H9 (cell line): Measurements from ENCODE around the gene UNC119. TPM values are rescaled to one million over a fixed set of nuclear protein-coding genes. Genes with fewer than 3 reads are reported as not detected.

Experiments
- DNase-seq: peaks from one replicate; pipeline ENCODE4 v3.0.0-alpha.2; 2017
- H2AFZ ChIP-seq: one replicate; pipeline ENCODE4 v1.6.1; 2013; ENCODE audit warnings: mild to moderate bottlenecking, low read length, control low read depth, moderate library complexity
- H2AK5ac ChIP-seq: 2 replicates; pipeline ENCODE4 v1.6.1; 2013; ENCODE audit warnings: low read length, control low read depth, mixed read lengths; ENCODE audit not compliant: insufficient read length
- H2BK120ac ChIP-seq: one replicate; pipeline ENCODE4 v1.6.1; 2013; ENCODE audit warnings: low read depth, mild to moderate bottlenecking, low read length, control low read depth, inconsistent platforms; ENCODE audit not compliant: poor library complexity, severe bottlenecking
- H2BK12ac ChIP-seq: 2 replicates; pipeline ENCODE4 v1.6.1; 2013; ENCODE audit warnings: low read length, control low read depth, mixed read lengths, low read depth; ENCODE audit not compliant: insufficient read length
- H2BK15ac ChIP-seq: 2 replicates; pipeline ENCODE4 v1.6.1; 2013; ENCODE audit warnings: low read depth, low read length, control low read depth
- H2BK20ac ChIP-seq: one replicate; pipeline ENCODE4 v1.6.1; 2013; ENCODE audit warnings: low read depth, mild to moderate bottlenecking, low read length, control low read depth, inconsistent platforms; ENCODE audit not compliant: poor library complexity, severe bottlenecking
- H2BK5ac ChIP-seq: 2 replicates; pipeline ENCODE4 v1.6.1; 2013; ENCODE audit warnings: low read length, control low read depth, mixed read lengths; ENCODE audit not compliant: insufficient read length
- H3K14ac ChIP-seq: 2 replicates; pipeline ENCODE4 v1.6.1; 2013; ENCODE audit warnings: low read length, control low read depth; ENCODE audit not compliant: insufficient read depth
- H3K18ac ChIP-seq: 2 replicates; pipeline ENCODE4 v1.6.1; 2013; ENCODE audit warnings: low read depth, mild to moderate bottlenecking, mixed read lengths, low read length, control low read depth; ENCODE audit not compliant: insufficient read length
- H3K23ac ChIP-seq: 2 replicates; pipeline ENCODE4 v1.6.1; 2013; ENCODE audit warnings: low read length, control low read depth, mixed read lengths, low read depth; ENCODE audit not compliant: insufficient read length
- H3K23me2 ChIP-seq: 2 replicates; pipeline ENCODE4 v1.6.1; 2013; ENCODE audit warnings: low read depth, mild to moderate bottlenecking, mixed read lengths, low read length, control low read depth; ENCODE audit not compliant: insufficient read length, poor library complexity, severe bottlenecking
- H3K27ac ChIP-seq: 2 replicates; pipeline ENCODE4 v1.5.1; 2013; ENCODE audit warnings: low read length, control low read depth, mixed read lengths, low read depth; ENCODE audit not compliant: insufficient read length
- H3K27me3 ChIP-seq: 2 replicates; pipeline ENCODE4 v1.6.1; 2013; ENCODE audit warnings: low read length, control low read depth, inconsistent platforms; ENCODE audit not compliant: insufficient read depth
- H3K4ac ChIP-seq: 2 replicates; pipeline ENCODE4 v1.6.1; 2013; ENCODE audit warnings: low read depth, mild to moderate bottlenecking, control low read depth, inconsistent platforms, low read length, moderate library complexity
- H3K4me1 ChIP-seq: 2 replicates; pipeline ENCODE4 v1.6.1; 2013; ENCODE audit warnings: low read length, control low read depth, inconsistent platforms; ENCODE audit not compliant: insufficient read depth
- H3K4me2 ChIP-seq: 2 replicates; pipeline ENCODE4 v1.6.1; 2013; ENCODE audit warnings: low read length, control low read depth, mixed read lengths; ENCODE audit not compliant: insufficient read length, insufficient read depth
- H3K56ac ChIP-seq: 2 replicates; pipeline ENCODE4 v1.6.1; 2013; ENCODE audit warnings: low read depth, mild to moderate bottlenecking, mixed read lengths, low read length, control low read depth; ENCODE audit not compliant: insufficient read length
- H3K79me1 ChIP-seq: 2 replicates; pipeline ENCODE4 v1.6.1; 2013; ENCODE audit warnings: low read depth, mild to moderate bottlenecking, moderate library complexity, low read length, control low read depth, inconsistent platforms; ENCODE audit not compliant: insufficient read depth, poor library complexity, severe bottlenecking
- H3K79me2 ChIP-seq: 2 replicates; pipeline ENCODE4 v1.6.1; 2013; ENCODE audit warnings: low read length, control low read depth, inconsistent platforms; ENCODE audit not compliant: insufficient read depth
- H3K9ac ChIP-seq: 2 replicates; pipeline ENCODE4 v1.6.1; 2013; ENCODE audit warnings: low read length, control low read depth, mixed read lengths; ENCODE audit not compliant: insufficient read length; ENCODE audit errors: extremely low read depth
- H3K9me3 ChIP-seq: one replicate; pipeline ENCODE4 v1.6.1; 2013; ENCODE audit warnings: low read depth, low read length, inconsistent platforms; ENCODE audit not compliant: control insufficient read depth
- H3T11ph ChIP-seq: one replicate; pipeline ENCODE4 v1.6.1; 2013; ENCODE audit warnings: mild to moderate bottlenecking, low read length, control low read depth, inconsistent platforms
- H4K20me1 ChIP-seq: one replicate; pipeline ENCODE4 v1.6.1; 2013; ENCODE audit not compliant: control insufficient read depth, insufficient read length, insufficient read depth
- H4K5ac ChIP-seq: 2 replicates; pipeline ENCODE4 v1.6.1; 2013; ENCODE audit warnings: low read depth, mild to moderate bottlenecking, mixed read lengths, low read length, control low read depth; ENCODE audit not compliant: insufficient read length
- H4K8ac ChIP-seq: replicated peaks from 2 replicates; pipeline ENCODE4 v1.6.1; 2013; ENCODE audit warnings: low read length, control low read depth, mixed read lengths, low read depth; ENCODE audit not compliant: insufficient read length
- H4K91ac ChIP-seq: 2 replicates; pipeline ENCODE4 v1.6.1; 2013; ENCODE audit warnings: low read depth, mild to moderate bottlenecking, moderate library complexity, mixed read lengths, low read length, control low read depth; ENCODE audit not compliant: insufficient read length
- H3K27ac Mint-ChIP-seq, 3 experiments: 2 replicates in 2 of 3; 3 replicates in 1 of 3; pipeline ENCODE4 v1.8.0; 2020 to 2021; ENCODE audit warnings: mixed read lengths in 3 of 3, mild to moderate bottlenecking in 1 of 3, moderate library complexity in 1 of 3
- H3K27me3 Mint-ChIP-seq: 2 replicates; pipeline ENCODE4 v1.8.0; 2021; ENCODE audit warnings: low read depth, mild to moderate bottlenecking, moderate library complexity, mixed read lengths
- H3K36me3 Mint-ChIP-seq, 3 experiments: 2 replicates in 2 of 3; 3 replicates in 1 of 3; pipeline ENCODE4 v1.8.0; 2020 to 2021; ENCODE audit warnings: low read depth in 3 of 3, mixed read lengths in 3 of 3; ENCODE audit not compliant: insufficient read depth in 1 of 3
- H3K4me1 Mint-ChIP-seq, 2 experiments: 2 replicates each; pipeline ENCODE4 v1.8.0; 2020; ENCODE audit warnings: mixed read lengths in 2 of 2
- H3K4me3 Mint-ChIP-seq, 2 experiments: 2 replicates in 1 of 2; 3 replicates in 1 of 2; pipeline ENCODE4 v1.8.0; 2020 to 2021; ENCODE audit warnings: mild to moderate bottlenecking in 2 of 2, mixed read lengths in 2 of 2, moderate library complexity in 1 of 2
- H3K9me3 Mint-ChIP-seq, 2 experiments: 2 replicates in 1 of 2; 3 replicates in 1 of 2; pipeline ENCODE4 v1.8.0; 2020; ENCODE audit warnings: mild to moderate bottlenecking in 2 of 2, mixed read lengths in 2 of 2, moderate library complexity in 1 of 2
- WGBS: extraction: QIAGEN DNeasy Blood & Tissue Kit; methylation state at CpG from one replicate; pipeline ENCODE4 v1.1.7; 2013; ENCODE audit warnings: missing lambda C conversion rate, low lambda C conversion rate, mixed read lengths; ENCODE audit not compliant: insufficient read length; ENCODE audit errors: extremely low coverage; 5-methylcytosine and 5-hydroxymethylcytosine counted together
- total RNA-seq: library from RNA; stranded (reverse); gene quantifications from 2 replicates; pipeline ENCODE4 v1.2.1, GENCODE V29; 2021
- TF ChIP-seq, protein P1 (sequence below): fragments of 200-600 bp; sonication (generic); conservative IDR thresholded peaks from 3 replicates; pipeline ENCODE4 v1.8.0; 2021; ENCODE audit warnings: antibody characterized with exemption, mild to moderate bottlenecking

UNC119 gene
- total RNA-seq, 1 experiment from 2014 or later: 36.9 TPM

DNA sequence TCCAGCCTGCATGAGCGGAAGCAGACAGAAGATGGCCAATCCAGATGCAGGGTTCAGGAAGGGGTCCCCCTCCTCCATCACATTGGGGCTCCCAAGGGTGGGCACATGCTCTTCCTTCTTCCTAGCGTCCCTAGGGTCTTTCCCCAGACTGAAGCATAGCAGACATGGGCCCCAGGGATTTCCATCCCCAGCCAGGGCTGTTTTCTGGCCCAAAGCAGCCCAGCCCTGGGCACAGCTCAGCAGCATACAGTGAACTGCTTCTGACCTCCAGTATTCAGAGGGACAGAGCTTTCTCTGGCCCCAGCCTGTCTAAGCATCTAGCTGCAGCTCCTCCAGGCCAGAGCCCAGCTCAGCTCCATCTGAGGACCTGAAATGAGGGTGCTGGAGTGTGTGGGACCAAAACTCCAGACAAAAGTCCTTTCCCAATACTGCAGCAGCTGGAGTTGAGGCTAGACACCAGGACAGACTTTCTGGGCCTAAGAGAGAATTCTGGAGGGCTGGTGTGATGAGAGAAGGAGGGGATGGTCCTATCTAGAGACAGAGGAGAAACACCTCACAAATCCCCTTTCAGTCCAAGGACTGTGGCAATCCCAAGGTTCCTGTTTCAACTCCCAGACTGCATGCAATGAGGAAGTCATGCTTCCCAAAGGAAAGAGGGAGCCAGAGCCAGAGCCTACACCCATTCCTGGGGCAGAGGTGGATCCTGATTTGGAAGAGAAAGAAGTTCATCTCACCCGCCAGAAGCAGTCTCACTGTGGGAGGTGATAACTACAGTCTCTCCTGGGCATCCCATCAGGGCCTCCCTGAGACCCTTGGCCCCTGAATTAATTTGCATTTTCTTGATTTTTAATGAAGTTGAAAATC, 50.8 kb downstream of the UNC119 start:
- Histone ChIP-seq H4K91ac (no peak overlapping the region), H3K9me3 (no peaks in the 10 kb centered on the region), H2BK15ac (no peak overlapping the region), H2BK12ac (no peak overlapping the region), H3K27me3 (no peaks in the 10 kb centered on the region), H3K23me2 (no peaks in the 10 kb centered on the region), H3K14ac (no peak overlapping the region), H3K79me1 (no peaks in the 10 kb centered on the region), H3K23ac (no peak overlapping the region), H3K4ac (no peak overlapping the region), H3K4me2 (no peak overlapping the region), H3K18ac (no peak overlapping the region), H4K20me1 (no peaks in the 10 kb centered on the region), H2BK5ac (no peak overlapping the region), H2BK120ac (no peak overlapping the region), H3K4me1 (peaks cover 2% of the 10 kb centered on the region; the same call in 1 of the 2 replicates), H3K56ac (no peak overlapping the region), H4K8ac (no peak overlapping the region), H3K27ac (no peak overlapping the region), H2AK5ac (no peak overlapping the region), H3K9ac (no peak overlapping the region), H3T11ph (no peak overlapping the region), H3K79me2 (no peaks in the 10 kb centered on the region), H2BK20ac (no peak overlapping the region), H4K5ac (no peak overlapping the region), H2AFZ (no peak overlapping the region)
- TF ChIP-seq, protein P1, sequence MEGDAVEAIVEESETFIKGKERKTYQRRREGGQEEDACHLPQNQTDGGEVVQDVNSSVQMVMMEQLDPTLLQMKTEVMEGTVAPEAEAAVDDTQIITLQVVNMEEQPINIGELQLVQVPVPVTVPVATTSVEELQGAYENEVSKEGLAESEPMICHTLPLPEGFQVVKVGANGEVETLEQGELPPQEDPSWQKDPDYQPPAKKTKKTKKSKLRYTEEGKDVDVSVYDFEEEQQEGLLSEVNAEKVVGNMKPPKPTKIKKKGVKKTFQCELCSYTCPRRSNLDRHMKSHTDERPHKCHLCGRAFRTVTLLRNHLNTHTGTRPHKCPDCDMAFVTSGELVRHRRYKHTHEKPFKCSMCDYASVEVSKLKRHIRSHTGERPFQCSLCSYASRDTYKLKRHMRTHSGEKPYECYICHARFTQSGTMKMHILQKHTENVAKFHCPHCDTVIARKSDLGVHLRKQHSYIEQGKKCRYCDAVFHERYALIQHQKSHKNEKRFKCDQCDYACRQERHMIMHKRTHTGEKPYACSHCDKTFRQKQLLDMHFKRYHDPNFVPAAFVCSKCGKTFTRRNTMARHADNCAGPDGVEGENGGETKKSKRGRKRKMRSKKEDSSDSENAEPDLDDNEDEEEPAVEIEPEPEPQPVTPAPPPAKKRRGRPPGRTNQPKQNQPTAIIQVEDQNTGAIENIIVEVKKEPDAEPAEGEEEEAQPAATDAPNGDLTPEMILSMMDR: no peak
- no CpG with 5 or more reads among the region's 3 CpGs for WGBS
- DNase-seq: no peak
- H3K27me3 Mint-ChIP-seq: peaks cover 3% of the 10 kb centered on the region; the same call in 1 of the 2 replicates
- H3K36me3 Mint-ChIP-seq: no peaks in the 10 kb centered on the region
- no peaks in the 10 kb centered on the region for H3K9me3 Mint-ChIP-seq
- peaks cover 17 to 40% of the 10 kb centered on the region in 2 experiments for H3K4me1 Mint-ChIP-seq
- H3K27ac Mint-ChIP-seq: peak overlapping the region in 2 of 3 experiments; percentile 44 to 66; a peak in 3 of 7 replicates
- H3K4me3 Mint-ChIP-seq: no peak overlapping the region
